HT1080 (cell line): ENCODE data around the gene CDH23. TPM values are rescaled to one million over a fixed set of nuclear protein-coding genes. Genes with fewer than 3 reads are reported as not detected.

ENCODE experiments used
- DNase-seq: peaks from one replicate; pipeline ENCODE4 v3.0.0-alpha.2; 2015; ENCODE audit warnings: low read depth
- total RNA-seq: library from RNA; depleted of rRNA; stranded (reverse); fragments of >200 nt; shearing (Covaris generic); gene quantifications from 2 replicates; pipeline ENCODE4 v1.2.3, GENCODE V29; 2014

The CDH23 gene
- total RNA-seq, 1 experiment from 2014 or later = 0.23 TPM

GRCh38 chr10:71463111-71463510, 66.4 kb downstream of the CDH23 start:
- no peak for DNase-seq

DNA sequence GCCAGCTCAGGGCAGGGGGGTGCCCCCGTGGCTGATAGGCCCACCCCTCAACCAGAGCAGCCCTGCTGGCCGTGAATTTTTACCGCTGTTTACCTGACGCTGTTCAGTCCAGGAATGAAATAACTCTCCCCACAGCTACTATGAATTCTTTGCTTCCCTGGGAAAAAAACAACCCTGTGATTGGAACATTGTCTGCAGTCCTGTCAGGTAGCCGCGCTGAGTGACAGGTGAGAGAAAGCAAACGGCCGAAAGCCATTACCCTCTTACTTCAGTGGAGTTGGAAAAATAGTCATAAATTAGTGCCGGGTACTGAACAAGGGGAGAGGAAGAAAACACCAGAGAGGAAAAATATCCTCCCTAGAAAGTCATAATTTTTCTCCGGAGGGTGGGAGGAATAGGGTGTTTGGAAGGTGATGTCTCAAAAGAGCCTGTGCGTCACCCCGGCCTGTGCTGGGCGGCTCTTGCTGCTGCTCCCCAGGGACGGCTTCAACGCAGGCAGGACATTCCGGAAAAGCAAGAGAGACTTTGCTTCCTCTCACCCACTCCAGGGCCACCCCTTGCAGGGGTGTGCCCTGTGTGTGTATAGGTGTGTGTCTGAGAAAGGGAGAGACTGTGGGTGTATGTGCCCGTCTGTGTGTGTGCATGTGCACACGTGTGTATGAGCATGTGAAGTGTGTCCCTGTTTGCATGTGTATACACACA, 69.0 kb downstream of the CDH23 start:
- no peak for DNase-seq

- no peak for DNase-seq
These were observed 69.6 kb downstream of the CDH23 start for GRCh38 chr10:71466330-71466729.

GRCh38 chr10:71467161-71467560, 70.4 kb downstream of the CDH23 start:
- DNase-seq = no peak

- no peak for DNase-seq
These were observed 71.0 kb downstream of the CDH23 start for GRCh38 chr10:71467569-71468362.

GRCh38 chr10:71468363-71469094, 71.8 kb downstream of the CDH23 start:
- no peak for DNase-seq

DNA sequence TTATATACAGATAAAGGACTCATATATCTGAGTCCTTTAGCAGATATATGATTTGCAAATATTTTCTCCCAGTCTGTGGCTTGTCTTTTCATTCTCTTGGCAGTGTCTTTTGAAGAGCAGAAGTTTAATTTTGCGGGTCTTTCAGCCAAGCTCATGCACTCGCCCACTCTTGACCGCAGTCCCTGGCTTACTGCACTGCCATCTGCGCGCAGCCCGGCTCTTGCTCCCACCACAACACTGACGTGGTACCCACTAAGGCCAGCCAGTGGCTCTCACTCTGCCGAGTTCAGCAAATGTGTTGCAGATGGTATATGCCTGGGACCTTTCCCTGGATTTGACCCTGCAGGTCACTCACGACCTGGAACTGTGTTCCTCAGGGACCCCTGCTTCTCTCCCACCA, 74.3 kb downstream of the CDH23 start:
- no peak for DNase-seq

GRCh38 chr10:71471957-71472365, 75.2 kb downstream of the CDH23 start:
- DNase-seq = no peak

- DNase-seq = no peak
These were observed 75.7 kb downstream of the CDH23 start for GRCh38 chr10:71472466-71472865.

- no peak for DNase-seq
These were observed 76.2 kb downstream of the CDH23 start for GRCh38 chr10:71472912-71473311.

- DNase-seq = no peak
These were observed 77.2 kb downstream of the CDH23 start for GRCh38 chr10:71473671-71474599.

DNA sequence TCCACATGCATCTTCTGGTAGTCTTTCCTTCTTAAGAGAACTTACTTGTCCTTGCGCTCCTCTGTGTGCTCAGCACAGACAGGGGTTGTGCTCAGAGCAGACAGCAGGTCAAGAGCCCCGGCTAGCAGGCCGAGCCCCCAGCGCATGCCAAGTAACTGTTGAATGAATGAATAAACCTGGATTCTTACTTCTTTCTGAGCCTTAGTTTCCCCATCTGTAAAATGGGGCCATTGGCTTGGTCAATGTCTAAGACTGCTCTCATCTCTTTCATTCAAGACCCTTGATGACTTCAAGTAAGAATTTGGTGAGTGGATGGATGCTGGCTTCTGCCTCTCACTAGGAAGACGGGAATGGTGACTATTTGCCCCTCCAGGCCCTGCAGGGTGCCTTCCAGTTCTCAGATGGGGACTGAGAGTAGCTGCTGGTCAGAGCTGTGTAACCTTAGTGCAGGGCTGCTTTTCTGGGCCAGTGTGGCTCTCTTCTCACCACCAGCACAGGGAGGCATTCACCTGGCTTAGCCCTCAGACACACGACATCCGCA, 78.1 kb downstream of the CDH23 start:
- no peak for DNase-seq

GRCh38 chr10:71475243-71475871, 78.6 kb downstream of the CDH23 start:
- no peak for DNase-seq

- DNase-seq = no peak
These were observed 79.7 kb downstream of the CDH23 start for GRCh38 chr10:71476228-71477011.

- DNase-seq = no peak
These were observed 81.5 kb downstream of the CDH23 start for GRCh38 chr10:71478173-71478572.

DNA sequence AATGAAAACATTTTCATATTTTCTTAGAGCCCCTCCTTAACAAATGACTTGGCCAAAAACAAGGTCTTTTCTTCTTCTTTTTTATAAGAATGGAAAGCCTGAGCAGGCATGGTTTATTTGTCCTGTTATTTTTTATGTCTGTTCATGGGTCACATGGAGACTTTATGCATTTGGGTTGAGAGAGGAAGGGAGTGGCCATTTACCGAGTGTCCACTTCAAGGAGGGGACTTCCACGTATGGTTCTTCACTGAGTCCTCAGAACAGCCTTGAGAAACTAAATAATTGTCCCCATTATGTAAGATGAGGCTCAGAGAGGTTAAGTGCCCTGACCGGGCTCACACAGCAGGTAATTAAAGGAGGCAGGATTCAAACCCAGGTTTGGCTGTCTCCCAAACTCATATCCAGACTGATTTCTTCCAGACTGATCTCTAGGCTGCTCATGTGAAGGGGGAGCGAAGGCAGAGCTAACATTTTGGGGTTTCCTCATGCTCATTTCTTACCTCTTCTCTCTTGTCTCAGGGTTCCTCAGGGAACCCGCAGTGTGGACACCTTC, 82.2 kb downstream of the CDH23 start:
- no peak for DNase-seq

- DNase-seq = no peak
These were observed 83.1 kb downstream of the CDH23 start for GRCh38 chr10:71479831-71480230.

DNA sequence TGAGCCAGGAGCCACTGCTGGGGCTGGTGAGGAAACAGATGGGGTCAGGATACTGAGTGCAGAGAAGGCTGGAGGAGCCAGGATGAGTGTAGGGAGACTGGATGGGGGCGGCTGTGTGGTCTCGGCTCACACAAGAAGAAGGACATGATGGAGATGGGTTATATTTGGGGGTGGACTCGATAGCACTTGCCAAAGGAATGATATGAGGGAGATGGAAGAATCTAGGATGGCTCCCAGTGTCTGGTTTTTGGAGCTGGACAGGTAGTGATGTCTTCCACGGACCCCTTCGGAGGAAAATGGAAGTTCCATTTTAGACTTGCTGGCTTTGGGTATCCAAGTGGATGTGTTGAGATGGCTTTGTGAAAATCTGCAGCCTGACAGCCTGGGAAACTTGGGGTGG, 83.9 kb downstream of the CDH23 start:
- no peak for DNase-seq

- no peak for DNase-seq
These were observed 85.2 kb downstream of the CDH23 start for GRCh38 chr10:71481746-71482410.
